Panc1 (cell line): ENCODE results near the gene HOXA9. TPM values are rescaled to one million over a fixed set of nuclear protein-coding genes. Genes with fewer than 3 reads are reported as not detected.

Experiments
- ATAC-seq: fragments of 200-7000 bp; cut with Tn5 transposase; 2 replicates; pipeline ENCODE4 v1.9.1; 2020; ENCODE audit warnings: mild to moderate bottlenecking, moderate library complexity
- BruUV-seq: library from RNA; stranded (reverse); fragments of 400-500 nt; replicated peaks from 2 replicates; lab custom pipeline; 2021; lab: Mats Ljungman, UMichigan
- CTCF ChIA-PET: fragments of 300-600 bp; sonication (Branson Sonifier 250); formaldehyde crosslinking; loops from one replicate; lab custom pipeline; 2022; ENCODE audit warnings: antibody characterized with exemption; lab: Charles Lee
- POLR2A ChIA-PET: fragments of 300-600 bp; sonication (Branson Sonifier 250); formaldehyde crosslinking; loops from one replicate; lab custom pipeline; 2022; ENCODE audit warnings: antibody characterized with exemption; lab: Charles Lee
- DNase-seq: peaks from one replicate; pipeline ENCODE4 v3.0.0-alpha.2; 2010; ENCODE audit warnings: low read depth, low spot score
- H3K27ac ChIP-seq: 2 replicates; pipeline ENCODE4 v1.5.1; 2011; ENCODE audit warnings: mild to moderate bottlenecking, low read length, inconsistent platforms
- H3K27me3 ChIP-seq: fragments of 200-500 bp; sonication (Bioruptor generic); 2 replicates; pipeline ENCODE4 v1.6.0; 2014; ENCODE audit warnings: low read length, inconsistent platforms; ENCODE audit not compliant: control insufficient read depth, insufficient read depth
- H3K36me3 ChIP-seq: fragments of 200-500 bp; sonication (Bioruptor generic); 2 replicates; pipeline ENCODE4 v1.5.1; 2014; ENCODE audit warnings: inconsistent platforms, mild to moderate bottlenecking, low read length, moderate library complexity; ENCODE audit not compliant: control insufficient read depth, insufficient read depth
- H3K4me1 ChIP-seq: 2 replicates; pipeline ENCODE4 v1.5.1; 2011; ENCODE audit warnings: inconsistent platforms, mild to moderate bottlenecking, low read length, moderate library complexity; ENCODE audit not compliant: control insufficient read depth, insufficient read depth
- H3K4me3 ChIP-seq, 2 experiments: 2 replicates each; pipeline ENCODE4 v1.5.1; 2011 to 2012; ENCODE audit warnings: low read depth in 2 of 2, low read length in 2 of 2, mild to moderate bottlenecking in 2 of 2, inconsistent platforms in 1 of 2, moderate library complexity in 1 of 2
- H3K9me3 ChIP-seq: fragments of 200-500 bp; sonication (Bioruptor generic); 2 replicates; pipeline ENCODE4 v1.5.1; 2014; ENCODE audit warnings: low read depth, mild to moderate bottlenecking, inconsistent platforms, low read length, moderate library complexity; ENCODE audit not compliant: control insufficient read depth, insufficient read depth
- POLR2AphosphoS5 ChIP-seq: IDR thresholded peaks from 2 replicates; pipeline ENCODE4 v1.6.1; 2012; ENCODE audit warnings: mild to moderate bottlenecking, low read depth, low read length, moderate library complexity
- SIN3A ChIP-seq: IDR thresholded peaks from 2 replicates; pipeline ENCODE4 v1.6.1; 2012; ENCODE audit warnings: low read depth, mild to moderate bottlenecking, low read length, moderate library complexity, borderline replicate concordance; ENCODE audit not compliant: insufficient read depth
- TCF7L2 ChIP-seq: IDR thresholded peaks from 2 replicates; pipeline ENCODE4 v1.6.1; 2011; ENCODE audit warnings: mild to moderate bottlenecking, low read depth, low read length, inconsistent platforms
- in situ Hi-C: cut with HindIII; loops from 2 replicates; pipeline ENCODE4 v1.10.0; 2016; ENCODE audit warnings: low sequenced_read_pairs, low pct_unique_long_range_greater_than_20kb
- intact Hi-C: fragments of 100-400 bp; cut with micrococcal nuclease; formaldehyde crosslinking; loops from one replicate; pipeline ENCODE4 v1.10.0; 2022; ENCODE audit not compliant: unreplicated experiment
- total RNA-seq: library from RNA; stranded (reverse); gene quantifications from one replicate; pipeline ENCODE4 v1.2.1, GENCODE V29; 2021; ENCODE audit not compliant: unreplicated experiment
- TF ChIP-seq, protein P1 (sequence below), 2 experiments: IDR thresholded peaks; 2 replicates each; pipeline ENCODE4 v1.6.1; 2011 to 2012; ENCODE audit warnings: low read depth in 2 of 2, control low read depth in 1 of 2, low read length in 1 of 2, mild to moderate bottlenecking in 1 of 2, moderate library complexity in 1 of 2; ENCODE audit not compliant: insufficient read depth in 1 of 2
- TF ChIP-seq, protein P2 (sequence below): fragments of 450-650 bp; IDR thresholded peaks from 2 replicates; pipeline ENCODE4 v1.5.1; 2017; ENCODE audit warnings: mild to moderate bottlenecking

Gene HOXA9
- total RNA-seq, 1 experiment from 2014 or later: not detected

DNA sequence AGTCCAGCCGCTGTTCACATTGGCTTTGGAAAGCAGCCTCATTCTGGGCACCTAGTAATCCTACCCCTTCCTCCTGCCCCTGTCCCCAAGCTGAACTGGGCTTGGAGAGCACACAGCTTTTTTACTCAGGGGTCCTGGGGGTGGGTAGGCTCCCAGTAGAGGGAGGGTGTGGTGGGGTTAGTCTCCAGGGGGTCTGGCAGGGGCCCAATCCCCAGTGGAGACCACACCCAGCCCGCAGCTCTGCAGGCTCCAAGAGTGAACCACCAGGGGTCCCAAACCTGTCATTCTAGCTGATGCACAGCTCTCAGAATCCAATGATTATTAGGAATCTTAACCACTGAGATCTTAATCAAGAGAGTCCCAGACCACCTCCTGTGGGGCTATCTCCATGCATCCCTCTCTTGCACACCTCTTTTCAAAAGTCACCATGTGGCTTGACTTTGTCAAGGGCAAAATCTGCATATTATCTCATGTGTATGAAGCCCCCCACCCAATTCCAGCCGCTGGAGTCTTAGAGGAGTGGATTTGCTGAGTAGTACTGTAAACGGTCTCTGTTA is 17.0 kb upstream of the HOXA9 start:
- no TSS peak for BruUV-seq
- Histone ChIP-seq H3K4me3 (no peak overlapping the region), H3K4me1 (peaks cover 22% of the 10 kb centered on the region), H3K9me3 (no peaks in the 10 kb centered on the region), H3K36me3 (no peaks in the 10 kb centered on the region), H3K27ac (no peak overlapping the region), H3K27me3 (no peaks in the 10 kb centered on the region)
- DNase-seq: no peak
- ChIA-PET CTCF (interaction anchor here (0.6 kb wide), 1 partner anchor 12 kb away, joined by 7 read pairs; no protein-coding TSS in a partner anchor), POLR2A (no interaction called here)
- intact Hi-C loops: no loop called here
- TF ChIP-seq TCF7L2 (no peak), SIN3A (no peak), POLR2AphosphoS5 (no peak)
- TF ChIP-seq, protein P1, sequence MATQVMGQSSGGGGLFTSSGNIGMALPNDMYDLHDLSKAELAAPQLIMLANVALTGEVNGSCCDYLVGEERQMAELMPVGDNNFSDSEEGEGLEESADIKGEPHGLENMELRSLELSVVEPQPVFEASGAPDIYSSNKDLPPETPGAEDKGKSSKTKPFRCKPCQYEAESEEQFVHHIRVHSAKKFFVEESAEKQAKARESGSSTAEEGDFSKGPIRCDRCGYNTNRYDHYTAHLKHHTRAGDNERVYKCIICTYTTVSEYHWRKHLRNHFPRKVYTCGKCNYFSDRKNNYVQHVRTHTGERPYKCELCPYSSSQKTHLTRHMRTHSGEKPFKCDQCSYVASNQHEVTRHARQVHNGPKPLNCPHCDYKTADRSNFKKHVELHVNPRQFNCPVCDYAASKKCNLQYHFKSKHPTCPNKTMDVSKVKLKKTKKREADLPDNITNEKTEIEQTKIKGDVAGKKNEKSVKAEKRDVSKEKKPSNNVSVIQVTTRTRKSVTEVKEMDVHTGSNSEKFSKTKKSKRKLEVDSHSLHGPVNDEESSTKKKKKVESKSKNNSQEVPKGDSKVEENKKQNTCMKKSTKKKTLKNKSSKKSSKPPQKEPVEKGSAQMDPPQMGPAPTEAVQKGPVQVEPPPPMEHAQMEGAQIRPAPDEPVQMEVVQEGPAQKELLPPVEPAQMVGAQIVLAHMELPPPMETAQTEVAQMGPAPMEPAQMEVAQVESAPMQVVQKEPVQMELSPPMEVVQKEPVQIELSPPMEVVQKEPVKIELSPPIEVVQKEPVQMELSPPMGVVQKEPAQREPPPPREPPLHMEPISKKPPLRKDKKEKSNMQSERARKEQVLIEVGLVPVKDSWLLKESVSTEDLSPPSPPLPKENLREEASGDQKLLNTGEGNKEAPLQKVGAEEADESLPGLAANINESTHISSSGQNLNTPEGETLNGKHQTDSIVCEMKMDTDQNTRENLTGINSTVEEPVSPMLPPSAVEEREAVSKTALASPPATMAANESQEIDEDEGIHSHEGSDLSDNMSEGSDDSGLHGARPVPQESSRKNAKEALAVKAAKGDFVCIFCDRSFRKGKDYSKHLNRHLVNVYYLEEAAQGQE (IDR thresholded peaks at IDR 0.05; ENCODE audit: insufficient read depth in 1 of 2, low read depth in 2 of 2, low read length in 1 of 2): no peak
- TF ChIP-seq, protein P2, sequence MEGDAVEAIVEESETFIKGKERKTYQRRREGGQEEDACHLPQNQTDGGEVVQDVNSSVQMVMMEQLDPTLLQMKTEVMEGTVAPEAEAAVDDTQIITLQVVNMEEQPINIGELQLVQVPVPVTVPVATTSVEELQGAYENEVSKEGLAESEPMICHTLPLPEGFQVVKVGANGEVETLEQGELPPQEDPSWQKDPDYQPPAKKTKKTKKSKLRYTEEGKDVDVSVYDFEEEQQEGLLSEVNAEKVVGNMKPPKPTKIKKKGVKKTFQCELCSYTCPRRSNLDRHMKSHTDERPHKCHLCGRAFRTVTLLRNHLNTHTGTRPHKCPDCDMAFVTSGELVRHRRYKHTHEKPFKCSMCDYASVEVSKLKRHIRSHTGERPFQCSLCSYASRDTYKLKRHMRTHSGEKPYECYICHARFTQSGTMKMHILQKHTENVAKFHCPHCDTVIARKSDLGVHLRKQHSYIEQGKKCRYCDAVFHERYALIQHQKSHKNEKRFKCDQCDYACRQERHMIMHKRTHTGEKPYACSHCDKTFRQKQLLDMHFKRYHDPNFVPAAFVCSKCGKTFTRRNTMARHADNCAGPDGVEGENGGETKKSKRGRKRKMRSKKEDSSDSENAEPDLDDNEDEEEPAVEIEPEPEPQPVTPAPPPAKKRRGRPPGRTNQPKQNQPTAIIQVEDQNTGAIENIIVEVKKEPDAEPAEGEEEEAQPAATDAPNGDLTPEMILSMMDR: no peak
- in situ Hi-C loops: no loop called here
- ATAC-seq: no peak

DNA sequence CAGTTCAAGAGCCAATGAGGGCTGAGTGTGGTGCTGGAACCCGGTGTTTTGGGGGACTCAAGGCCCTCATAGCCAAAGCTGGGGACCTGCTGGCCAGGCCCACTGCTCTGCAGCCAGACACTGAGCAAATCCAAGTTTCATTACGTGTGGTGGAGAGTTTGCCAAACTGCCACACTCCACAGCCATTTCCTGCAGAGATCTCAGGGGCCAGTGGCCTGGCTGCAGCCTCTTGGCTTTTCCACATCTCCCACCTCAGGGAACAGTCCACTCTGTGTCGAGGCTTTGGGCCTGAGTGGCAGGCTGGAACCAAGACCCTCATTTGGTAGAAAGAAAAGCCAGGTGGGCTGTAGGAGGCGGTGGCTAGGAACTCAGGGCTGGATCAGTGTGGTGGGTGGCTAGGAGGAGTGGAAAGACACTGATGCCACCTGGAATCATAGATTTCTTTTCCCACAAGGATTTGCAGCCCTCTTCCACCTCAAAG is 16.5 kb upstream of the HOXA9 start:
- ATAC-seq: no peak
- no TSS peak for BruUV-seq
- Histone ChIP-seq H3K9me3 (no peaks in the 10 kb centered on the region), H3K4me3 (no peak overlapping the region), H3K27me3 (no peaks in the 10 kb centered on the region), H3K36me3 (no peaks in the 10 kb centered on the region), H3K4me1 (peaks cover 22% of the 10 kb centered on the region), H3K27ac (no peak overlapping the region)
- ChIA-PET POLR2A (no interaction called here), CTCF (interaction anchor here (0.6 kb wide), 1 partner anchor 13 kb away, joined by 7 read pairs; no protein-coding TSS in a partner anchor)
- in situ Hi-C loops (no loop called here), intact Hi-C loops (no loop called here)
- DNase-seq: no peak
- TF ChIP-seq SIN3A (no peak), TCF7L2 (no peak), POLR2AphosphoS5 (no peak)
- TF ChIP-seq, protein P1 (IDR thresholded peaks at IDR 0.05; ENCODE audit: insufficient read depth in 1 of 2, low read depth in 2 of 2, low read length in 1 of 2): no peak
- TF ChIP-seq, protein P2: no peak
